ENCODE results near the gene KLHL29.

Gene KLHL29

DNA sequence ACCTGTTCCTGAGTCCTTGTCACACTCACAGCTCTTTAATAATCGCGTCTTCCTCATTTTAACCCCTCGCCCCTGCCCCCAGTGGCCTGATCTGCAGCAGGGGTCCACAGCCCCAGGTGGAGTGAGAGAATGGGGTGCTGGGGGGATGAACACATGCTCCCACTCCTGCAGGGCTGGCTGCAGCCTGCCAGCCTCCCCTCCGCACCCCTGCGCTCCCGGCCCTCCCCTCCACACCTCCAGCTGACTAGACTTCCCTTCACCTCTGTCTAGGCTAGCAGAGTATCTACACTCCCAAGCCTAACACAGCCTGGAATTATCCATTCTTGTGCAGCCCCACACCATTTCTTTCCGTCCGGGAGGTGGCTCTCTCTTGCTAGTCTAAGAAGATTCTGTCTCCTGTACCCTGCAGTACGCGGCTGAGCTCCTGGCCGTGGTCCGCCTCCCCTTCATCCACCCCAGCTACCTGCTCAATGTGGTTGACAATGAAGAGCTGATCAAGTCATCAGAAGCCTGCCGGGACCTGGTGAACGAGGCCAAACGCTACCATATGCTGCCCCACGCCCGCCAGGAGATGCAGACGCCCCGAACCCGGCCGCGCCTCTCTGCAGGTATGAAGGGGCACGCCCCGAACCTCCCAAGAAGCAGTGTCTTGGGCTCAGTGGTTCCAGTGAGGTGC, 310.4 kb downstream of the KLHL29 start:
- DNase-seq (ENCODE audit: low read depth in 2 of 2), result no peak

GRCh38 chr2:23695890-23696751, 311.1 kb downstream of the KLHL29 start:
- DNase-seq (ENCODE audit: low read depth in 2 of 2), result no peak

GRCh38 chr2:23696752-23697045, 311.7 kb downstream of the KLHL29 start:
- no peak for DNase-seq (ENCODE audit: low read depth in 2 of 2)

DNA sequence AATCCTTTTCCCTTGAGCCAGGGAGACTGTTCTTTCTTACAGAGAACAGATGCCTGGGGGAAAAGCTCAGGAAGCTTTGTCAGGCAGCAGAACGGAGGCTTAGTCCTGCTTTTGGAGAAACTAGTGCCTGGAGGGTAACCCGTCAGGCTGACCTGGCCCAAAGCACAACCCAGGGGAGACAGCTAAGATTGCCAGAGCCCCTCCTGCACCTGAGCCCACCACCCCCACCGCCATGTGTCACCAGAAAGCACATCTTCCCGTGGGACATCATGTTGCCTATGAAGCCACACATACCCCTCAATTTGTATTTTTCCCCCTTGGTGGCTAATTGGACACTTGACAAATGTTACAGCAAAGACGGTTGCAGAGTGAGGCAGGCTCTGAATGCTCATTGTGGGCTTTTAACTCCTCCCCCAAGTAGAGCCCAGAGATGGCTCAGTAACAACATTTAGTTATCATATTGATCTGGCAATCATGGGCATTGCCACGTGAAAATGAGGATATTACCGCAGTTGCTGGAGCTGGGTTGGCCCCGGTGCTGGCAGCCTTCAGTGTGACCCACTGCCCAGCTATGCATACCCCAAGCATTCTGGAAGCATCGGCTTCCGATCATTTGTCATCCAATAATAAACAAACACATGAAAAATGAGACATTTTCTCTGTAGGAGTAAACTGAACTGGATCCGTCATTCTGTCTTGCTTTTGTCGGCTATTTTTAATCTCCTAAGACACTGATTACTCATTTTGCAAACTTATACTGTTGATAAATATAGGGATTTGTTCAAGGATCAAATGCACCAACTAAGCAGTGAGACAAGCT, 312.5 kb downstream of the KLHL29 start:
- no peak for DNase-seq (ENCODE audit: low read depth in 2 of 2)

DNA sequence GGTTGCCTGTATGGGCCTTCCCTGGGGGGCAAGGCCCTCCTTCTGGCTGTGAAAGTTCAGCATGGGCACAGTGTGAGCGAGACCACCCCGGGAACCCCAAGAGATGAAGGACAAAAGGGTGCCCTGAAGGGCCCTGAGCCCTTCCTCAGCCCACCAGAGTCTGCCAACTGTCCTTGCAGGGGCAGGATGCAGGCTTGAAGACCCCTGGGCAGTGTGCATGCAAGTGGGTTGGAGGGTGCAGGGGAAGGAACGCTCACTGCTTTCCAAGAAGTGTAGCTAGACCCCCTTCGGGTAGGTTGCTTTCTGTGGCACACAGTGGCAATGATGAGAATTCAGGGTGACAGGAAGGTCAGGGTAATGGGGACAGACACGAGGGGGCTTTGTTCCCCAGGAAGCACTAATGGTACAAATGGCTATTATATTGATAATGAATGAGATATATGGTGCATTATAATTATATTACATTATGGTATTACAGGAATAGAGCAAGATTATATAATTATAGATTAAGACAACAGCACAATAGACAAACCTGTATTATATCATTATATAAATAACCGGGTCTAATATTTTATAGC, 313.2 kb downstream of the KLHL29 start:
- no peak for DNase-seq (ENCODE audit: low read depth in 2 of 2)

- DNase-seq (ENCODE audit: low read depth in 2 of 2), result no peak
These were observed 314.0 kb downstream of the KLHL29 start for GRCh38 chr2:23698721-23699579.

- DNase-seq (ENCODE audit: low read depth in 2 of 2), result no peak
These were observed 314.6 kb downstream of the KLHL29 start for GRCh38 chr2:23699580-23699925.

GRCh38 chr2:23700627-23701026, 315.6 kb downstream of the KLHL29 start:
- no peak for DNase-seq (ENCODE audit: low read depth in 2 of 2)

DNA sequence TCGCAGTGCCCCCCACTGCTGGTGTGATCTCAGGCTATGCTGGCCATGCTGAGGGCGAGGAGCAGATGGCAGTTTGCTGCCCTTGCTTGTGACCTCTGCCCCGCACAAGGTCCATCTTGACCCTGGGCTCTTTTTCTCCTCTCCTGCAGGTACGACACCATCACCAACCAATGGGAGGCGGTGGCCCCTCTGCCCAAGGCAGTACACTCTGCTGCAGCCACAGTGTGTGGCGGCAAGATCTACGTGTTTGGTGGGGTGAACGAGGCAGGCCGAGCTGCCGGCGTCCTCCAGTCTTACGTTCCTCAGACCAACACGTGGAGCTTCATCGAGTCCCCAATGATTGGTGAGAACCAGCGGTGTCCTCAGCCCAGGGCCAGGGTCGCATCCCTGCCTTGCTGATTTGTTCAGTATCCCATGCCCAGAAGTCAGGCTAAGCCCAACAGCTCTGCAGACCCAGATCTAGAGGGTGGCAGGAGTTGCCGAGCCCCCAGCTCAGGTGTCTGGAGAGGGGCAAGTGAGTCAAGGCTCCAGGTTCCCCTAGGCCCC, 318.1 kb downstream of the KLHL29 start:
- DNase-seq (ENCODE audit: low read depth in 2 of 2), result no peak

GRCh38 chr2:23703583-23704385, 318.8 kb downstream of the KLHL29 start:
- DNase-seq (ENCODE audit: low read depth in 2 of 2), result no peak

- no peak for DNase-seq (ENCODE audit: low read depth in 2 of 2)
These were observed 321.0 kb downstream of the KLHL29 start for GRCh38 chr2:23705771-23706612.

DNA sequence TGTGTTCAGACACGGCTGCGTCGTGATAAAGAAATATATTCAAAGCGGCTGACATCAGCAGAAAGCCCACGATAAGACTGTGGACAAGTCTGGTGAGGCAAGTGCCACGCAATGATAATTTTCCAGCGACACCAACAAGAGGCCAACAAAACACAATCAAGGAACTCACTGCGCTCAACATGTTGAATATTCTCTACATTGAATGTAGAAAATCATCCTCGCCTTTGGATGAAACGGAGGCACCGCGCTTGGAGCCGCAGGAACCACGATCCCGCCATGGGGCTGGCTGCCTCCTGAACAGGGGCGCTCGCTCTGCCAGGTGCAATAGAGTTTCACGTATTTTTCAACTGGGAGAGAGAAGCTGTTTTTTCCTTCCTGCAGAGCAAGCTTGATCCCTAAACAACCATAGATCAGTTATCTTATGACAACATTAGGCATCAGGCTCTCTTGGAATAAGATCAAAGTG, 321.7 kb downstream of the KLHL29 start:
- DNase-seq (ENCODE audit: low read depth in 2 of 2), result no peak

DNA sequence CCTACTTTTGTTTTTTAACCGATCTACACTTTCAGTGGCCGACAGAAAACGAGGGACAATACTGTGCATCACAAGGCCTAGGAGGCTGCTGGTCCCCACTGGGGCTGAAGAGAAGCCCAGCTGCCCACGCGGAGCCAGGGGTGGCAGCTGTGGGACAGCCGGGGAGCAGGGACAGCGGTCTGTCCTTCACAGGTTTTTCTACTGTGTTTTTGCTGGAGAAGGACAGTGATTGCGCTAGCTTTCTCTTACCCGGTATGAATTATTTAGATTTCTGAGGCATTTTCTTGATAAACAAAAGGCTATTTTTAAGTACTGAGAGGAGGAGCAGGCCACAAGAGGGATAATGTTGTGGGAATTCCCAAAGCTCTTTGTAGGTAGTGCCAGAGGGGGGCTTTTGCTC, 322.1 kb downstream of the KLHL29 start:
- DNase-seq (ENCODE audit: low read depth in 2 of 2), result no peak

DNA sequence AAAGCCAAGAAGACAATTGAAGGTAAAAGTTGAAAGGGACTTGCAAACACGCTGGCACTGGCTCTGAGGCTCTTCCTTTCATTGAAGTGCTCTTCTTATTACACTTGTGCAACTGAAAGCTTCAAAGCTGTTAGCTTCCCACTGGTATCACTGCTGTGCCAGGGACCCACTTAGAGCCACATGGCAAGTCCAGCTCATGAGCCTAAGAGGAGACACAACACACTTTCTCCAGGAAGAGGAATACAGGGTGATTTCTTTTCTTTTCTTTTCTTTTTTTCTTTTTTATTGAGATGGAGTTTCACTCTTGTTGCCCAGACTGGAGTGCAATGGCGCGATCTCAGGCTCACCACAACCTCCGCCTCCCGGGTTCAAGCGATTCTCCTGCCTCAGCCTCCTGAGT, 323.8 kb downstream of the KLHL29 start:
- no peak for DNase-seq (ENCODE audit: low read depth in 2 of 2)

DNA sequence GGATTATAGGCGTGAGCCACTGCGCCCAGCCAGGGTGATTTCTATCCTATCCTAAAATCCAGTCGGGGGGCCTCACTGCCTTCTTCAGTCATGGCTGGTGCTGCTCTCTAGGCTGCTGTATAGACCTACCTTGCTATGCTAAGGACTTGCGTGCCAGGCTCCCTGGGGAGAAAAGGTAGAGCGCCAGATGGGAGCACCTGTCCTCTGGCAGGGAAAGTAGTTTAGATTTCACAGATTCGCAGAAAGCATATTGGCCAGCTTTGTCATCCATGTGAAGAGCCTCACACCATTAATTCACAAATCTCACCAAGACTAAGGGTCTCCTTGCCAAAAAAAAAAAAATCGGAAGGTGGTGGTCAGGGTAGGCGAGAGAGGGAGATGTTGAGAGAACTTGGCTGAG, 324.3 kb downstream of the KLHL29 start:
- no peak for DNase-seq (ENCODE audit: low read depth in 2 of 2)

DNA sequence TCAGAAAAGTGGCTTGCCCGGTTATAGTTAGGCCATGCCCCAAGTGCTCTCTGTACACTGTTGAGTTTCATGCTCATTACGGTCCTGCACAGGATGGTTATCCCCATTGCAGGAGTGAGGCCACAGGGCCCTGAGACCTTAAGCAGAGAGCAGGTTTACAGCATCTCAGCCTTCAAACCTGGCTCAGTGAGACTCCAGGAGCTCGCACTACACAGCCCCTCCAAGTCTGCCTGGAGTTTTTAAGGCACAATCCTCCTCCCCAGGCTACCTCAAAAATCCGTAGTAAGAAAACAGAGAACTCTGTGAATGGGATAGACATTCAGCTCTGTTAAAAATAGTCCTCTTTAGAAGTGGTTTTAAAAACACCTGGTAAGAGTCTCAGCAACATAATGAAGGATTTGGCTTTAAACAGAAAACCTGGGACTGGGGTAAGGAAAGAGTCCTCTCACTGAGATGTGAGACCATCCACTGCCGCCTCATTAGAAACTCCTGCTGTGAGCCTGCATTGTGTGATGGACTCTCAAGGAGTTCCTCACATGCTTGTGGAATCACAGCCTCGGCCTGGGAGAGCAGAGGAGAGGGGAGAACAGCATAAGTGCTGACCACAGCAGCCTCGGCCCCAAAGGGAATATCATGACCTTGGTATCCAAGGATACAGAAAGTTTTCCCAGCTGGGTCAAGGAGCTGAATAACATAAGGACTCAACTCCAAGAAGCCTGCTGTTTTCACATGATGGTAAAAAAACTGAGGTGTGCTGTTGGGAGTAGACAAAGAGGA, 327.2 kb downstream of the KLHL29 start:
- DNase-seq (ENCODE audit: low read depth in 2 of 2), result no peak

DNA sequence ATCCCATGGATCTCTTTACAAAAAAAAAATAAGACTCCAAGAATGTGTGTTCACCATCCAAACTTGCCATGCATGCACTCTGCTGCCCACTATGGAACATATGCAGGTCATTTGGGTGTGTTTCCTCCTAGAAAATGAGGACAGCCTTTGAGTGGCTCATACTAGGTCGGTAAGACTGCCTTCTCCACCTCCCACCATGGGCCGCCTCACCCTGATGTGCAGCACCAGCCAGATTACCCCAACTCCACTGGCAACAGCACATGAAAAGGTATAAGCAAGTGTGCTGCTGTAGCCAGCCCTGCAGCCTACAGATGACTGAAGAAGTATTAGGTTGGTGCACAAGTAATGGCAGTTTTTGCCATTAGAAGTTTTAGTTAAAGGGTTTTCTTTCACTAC, 327.8 kb downstream of the KLHL29 start:
- DNase-seq (ENCODE audit: low read depth in 2 of 2), result no peak

- DNase-seq (ENCODE audit: low read depth in 2 of 2), result no peak
These were observed 328.4 kb downstream of the KLHL29 start for GRCh38 chr2:23713351-23713750.

Data from stimulated activated CD8-positive, alpha-beta memory T cell treated with anti-CD3 and anti-CD28 coated beads, Interleukin-15, amount 100 ng/mL, for 48 hours (primary cell).